HG02588 (cell line): ENCODE data around the gene PXDN.

ENCODE experiments used
- ATAC-seq: cut with Tn5 transposase; IDR thresholded peaks from one replicate; pipeline ENCODE4 v1.9.1; 2021; ENCODE audit warnings: mild to moderate bottlenecking, moderate library complexity; ENCODE audit not compliant: unreplicated experiment

The PXDN gene

GRCh38 chr2:1605102-1606045 lies 138.9 kb downstream of the PXDN start:
- no peak for ATAC-seq

- no peak for ATAC-seq
These were observed 140.8 kb downstream of the PXDN start for GRCh38 chr2:1603521-1603920.

- no peak for ATAC-seq
These were observed 141.3 kb downstream of the PXDN start for GRCh38 chr2:1603059-1603458.

GRCh38 chr2:1602278-1603010 lies 141.9 kb downstream of the PXDN start:
- ATAC-seq = no peak

- ATAC-seq = no peak
These were observed 142.6 kb downstream of the PXDN start for GRCh38 chr2:1601471-1602277.

- ATAC-seq = no peak
These were observed 143.3 kb downstream of the PXDN start for GRCh38 chr2:1601067-1601412.

GRCh38 chr2:1600191-1601066 lies 143.9 kb downstream of the PXDN start:
- no peak for ATAC-seq

GRCh38 chr2:1599301-1600085 lies 144.8 kb downstream of the PXDN start:
- ATAC-seq = no peak

- ATAC-seq = no peak
These were observed 145.5 kb downstream of the PXDN start for GRCh38 chr2:1598800-1599199.

GRCh38 chr2:1598041-1598710 lies 146.1 kb downstream of the PXDN start:
- ATAC-seq = no peak

- ATAC-seq = no peak
These were observed 149.0 kb downstream of the PXDN start for GRCh38 chr2:1595274-1595673.

- ATAC-seq = no peak
These were observed 149.7 kb downstream of the PXDN start for GRCh38 chr2:1594373-1595171.

GRCh38 chr2:1594123-1594372 lies 150.3 kb downstream of the PXDN start:
- no peak for ATAC-seq

GRCh38 chr2:1593371-1594122 lies 150.8 kb downstream of the PXDN start:
- no peak for ATAC-seq

GRCh38 chr2:1591978-1592907 lies 152.1 kb downstream of the PXDN start:
- ATAC-seq = no peak

- ATAC-seq = no peak
These were observed 152.9 kb downstream of the PXDN start for GRCh38 chr2:1591461-1591770.
